GM12801 (cell line): ENCODE data around the gene SCARB1.

Experiments used
- TF ChIP-seq, protein P1 (sequence below): IDR thresholded peaks from one replicate; pipeline ENCODE4 v1.5.1; 2011; ENCODE audit warnings: control low read depth; ENCODE audit not compliant: insufficient read length; ENCODE audit errors: extremely low read depth

Gene SCARB1

DNA sequence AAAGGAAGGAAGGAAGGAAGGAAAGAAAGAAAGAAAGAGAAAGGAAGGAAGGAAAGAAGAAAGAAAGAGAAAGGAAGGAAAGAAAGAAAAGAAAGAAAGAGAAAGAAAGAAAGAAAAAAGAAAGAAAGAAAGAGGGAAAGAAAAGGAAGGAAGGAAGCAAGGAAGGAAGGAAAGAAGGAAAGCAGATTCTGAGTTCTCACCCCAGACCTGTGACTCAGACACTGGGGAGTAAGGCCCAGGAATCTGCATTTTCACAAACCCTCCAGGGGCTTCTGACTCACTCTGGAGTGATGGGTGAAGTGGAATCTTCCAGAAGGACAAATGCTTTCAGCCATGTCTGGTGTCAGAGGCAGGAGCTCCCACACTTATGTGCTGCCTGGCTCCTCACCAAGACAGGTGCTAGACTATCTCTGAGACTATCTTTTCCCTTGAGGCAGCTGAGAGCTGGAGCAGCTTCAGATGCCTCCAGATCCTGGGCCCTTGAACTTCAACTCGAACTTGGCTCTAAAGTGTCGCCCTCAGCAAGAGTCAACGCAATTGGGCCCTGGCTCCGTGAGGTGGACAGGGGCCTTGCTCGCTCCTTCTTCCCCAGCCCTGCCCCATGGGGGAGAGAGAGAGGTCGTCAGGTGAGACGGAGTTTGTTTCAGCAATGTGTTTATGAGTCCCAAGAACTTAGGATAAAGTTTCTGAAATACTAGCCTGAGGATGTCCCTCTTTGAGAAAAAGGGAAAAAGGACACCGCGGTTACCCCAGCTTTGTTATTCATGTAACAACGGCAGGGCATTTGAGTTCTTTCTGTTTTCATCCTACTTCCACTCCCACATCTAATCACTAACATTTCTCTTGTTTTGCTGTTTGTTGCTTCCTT lies 19.8 kb upstream of the SCARB1 start:
- TF ChIP-seq, protein P1, sequence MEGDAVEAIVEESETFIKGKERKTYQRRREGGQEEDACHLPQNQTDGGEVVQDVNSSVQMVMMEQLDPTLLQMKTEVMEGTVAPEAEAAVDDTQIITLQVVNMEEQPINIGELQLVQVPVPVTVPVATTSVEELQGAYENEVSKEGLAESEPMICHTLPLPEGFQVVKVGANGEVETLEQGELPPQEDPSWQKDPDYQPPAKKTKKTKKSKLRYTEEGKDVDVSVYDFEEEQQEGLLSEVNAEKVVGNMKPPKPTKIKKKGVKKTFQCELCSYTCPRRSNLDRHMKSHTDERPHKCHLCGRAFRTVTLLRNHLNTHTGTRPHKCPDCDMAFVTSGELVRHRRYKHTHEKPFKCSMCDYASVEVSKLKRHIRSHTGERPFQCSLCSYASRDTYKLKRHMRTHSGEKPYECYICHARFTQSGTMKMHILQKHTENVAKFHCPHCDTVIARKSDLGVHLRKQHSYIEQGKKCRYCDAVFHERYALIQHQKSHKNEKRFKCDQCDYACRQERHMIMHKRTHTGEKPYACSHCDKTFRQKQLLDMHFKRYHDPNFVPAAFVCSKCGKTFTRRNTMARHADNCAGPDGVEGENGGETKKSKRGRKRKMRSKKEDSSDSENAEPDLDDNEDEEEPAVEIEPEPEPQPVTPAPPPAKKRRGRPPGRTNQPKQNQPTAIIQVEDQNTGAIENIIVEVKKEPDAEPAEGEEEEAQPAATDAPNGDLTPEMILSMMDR = no peak

DNA sequence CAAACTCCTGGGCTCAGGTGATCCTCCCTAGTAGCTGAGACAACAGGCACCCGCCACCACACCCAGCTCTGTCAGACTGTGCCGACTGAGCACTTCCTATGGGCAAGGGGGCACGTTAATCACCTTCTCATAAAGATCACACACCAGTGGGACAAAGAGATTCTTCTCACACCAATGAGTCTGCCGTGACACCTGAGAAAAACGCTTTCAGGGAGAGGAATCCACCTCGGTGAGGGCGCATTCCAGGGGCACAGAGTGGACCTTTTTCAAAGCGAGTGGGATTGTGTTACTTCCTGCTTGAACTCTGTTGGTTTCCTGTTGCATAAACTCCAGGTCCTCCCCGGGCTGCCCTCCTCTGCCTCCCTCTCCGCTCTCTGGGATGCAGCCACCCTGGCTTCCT lies 17.5 kb upstream of the SCARB1 start:
- TF ChIP-seq, protein P1 = no peak

DNA sequence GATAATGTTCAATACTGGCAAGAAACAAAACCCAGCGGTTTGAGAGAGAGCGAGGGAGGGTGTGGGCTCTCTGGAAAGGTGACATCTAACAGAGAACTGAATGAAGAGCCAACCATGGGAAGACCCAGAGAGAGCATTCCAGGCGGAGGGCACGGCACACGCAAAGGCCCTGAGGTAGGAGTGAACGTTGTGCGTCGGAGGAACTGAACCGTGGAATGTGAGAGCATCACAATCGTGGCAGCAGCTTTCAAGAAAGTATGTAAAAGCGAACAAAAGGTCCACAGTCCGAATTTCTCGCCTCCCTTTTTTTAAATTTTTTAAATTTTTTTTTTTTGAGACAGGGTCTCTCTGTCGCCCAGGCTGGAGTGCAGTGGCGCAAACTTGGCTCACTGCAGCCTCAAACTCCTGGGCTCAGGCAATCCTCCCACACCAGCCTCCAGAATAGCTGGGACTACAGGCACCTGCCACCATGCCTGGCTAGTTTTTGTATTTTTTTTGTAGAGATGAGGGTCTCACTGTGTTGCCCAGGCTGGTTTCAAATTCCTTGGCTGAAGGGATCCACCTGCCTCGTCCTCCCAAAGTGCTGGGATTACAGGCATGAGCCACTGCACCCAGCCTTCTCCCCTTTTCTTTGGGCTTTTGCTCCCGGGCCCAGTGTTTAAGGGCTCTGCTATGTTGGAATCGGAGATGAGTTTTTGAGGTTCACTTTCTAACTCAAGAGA lies 15.3 kb upstream of the SCARB1 start:
- TF ChIP-seq, protein P1 = no peak

DNA sequence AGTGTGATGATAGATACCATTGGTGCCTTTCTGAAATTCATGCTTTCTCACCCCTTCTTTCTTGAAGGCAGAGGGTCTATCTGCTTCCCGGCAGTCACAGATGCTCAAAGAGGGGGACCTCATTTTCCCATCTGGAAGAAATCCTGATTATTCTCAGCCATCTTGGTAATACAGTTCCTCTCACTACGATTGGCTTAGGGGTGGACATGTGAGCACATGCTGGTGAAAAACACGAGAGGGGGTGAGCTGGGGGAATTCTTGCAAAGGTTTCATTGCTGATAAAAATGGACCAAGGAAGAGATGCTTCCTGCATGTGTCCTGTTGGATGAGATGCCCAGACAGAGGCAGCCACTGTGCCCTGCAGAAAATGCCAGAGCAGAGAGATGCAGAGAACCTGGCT lies 13.8 kb upstream of the SCARB1 start:
- TF ChIP-seq, protein P1 = no peak

DNA sequence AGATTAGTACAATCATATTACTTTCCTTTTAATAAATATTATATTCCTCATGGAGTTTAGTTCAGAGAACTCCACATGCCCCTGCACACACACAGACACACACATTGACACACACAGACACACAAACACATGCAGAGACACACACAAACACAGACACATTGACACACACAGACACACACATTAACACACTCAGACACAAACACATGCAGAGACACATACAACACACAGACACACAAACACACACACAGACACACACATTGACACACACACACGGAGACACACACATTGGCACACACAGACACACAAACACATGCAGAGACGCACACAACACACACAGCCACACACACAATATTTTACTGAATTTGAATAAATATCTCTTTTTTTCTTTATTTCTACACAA lies 12.5 kb upstream of the SCARB1 start:
- TF ChIP-seq, protein P1 = no peak

DNA sequence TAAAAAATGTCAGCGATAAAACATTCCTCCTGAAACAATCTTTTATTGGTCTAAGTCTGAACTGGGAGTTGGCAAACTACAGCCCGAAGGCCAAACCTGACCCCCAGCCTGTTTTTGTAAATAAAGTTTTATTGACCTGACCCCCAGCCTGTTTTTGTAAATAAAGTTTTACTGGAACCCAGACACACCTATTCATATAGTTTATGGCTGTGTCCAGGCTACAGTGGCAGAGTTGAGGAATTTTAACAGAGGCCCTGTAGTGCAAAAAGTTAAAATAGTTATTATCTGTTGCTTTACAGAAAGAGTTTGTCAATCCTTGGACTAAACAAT lies 12.1 kb upstream of the SCARB1 start:
- TF ChIP-seq, protein P1 = no peak

DNA sequence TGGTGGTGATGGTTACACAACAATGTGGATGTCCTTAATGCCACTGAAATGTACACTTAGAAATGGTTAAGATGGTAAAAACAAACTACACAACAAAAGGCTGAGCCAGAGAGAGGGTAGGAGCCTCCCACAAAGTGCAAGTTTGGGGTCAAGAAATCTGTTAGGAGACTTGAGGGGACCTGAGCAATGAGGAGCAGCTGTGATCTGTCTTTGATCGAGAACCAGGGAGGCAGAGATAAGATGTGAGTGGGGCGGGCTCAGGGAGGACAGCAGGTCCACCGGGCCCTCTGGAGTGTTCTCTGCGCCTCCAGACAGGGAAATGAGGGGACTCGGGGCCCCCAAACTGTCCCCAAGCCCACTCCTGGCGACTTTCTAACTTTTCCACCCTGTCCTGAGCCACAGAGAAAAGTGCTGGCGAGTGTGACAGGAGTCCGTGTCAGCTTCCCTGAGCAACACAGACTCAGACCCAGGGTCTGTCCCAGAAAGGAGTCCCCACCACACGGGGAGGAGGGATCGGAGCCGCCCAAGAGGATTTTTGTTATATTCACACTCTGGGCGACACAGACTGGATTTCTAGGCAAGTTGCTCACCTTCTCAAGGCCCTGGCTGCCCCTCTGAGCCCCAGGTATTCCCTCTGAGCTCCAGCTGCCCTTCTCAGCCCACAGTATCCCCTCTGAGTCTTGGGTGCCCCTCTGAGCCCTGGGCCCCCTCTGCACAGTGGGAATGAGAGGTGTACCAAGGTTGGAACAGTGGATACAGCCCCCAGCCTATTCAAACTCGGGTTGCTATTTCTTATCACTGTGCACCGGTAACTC lies 11.5 kb upstream of the SCARB1 start:
- TF ChIP-seq, protein P1 = no peak
